SK-N-SH (cell line): ENCODE measurements around the gene MRPL58. TPM values are rescaled to one million over a fixed set of nuclear protein-coding genes. Genes with fewer than 3 reads are reported as not detected.
"Not testable (repeated sequence)": the region's sequence is repeated elsewhere in the genome, so short reads cannot be mapped to it uniquely, and the experiment has no call there.

Source experiments
- CTCF ChIA-PET: fragments of 300-600, 350-600 bp; formaldehyde crosslinking; extraction: SDS; loops from one replicate; lab custom pipeline; 2021; lab: Yijun Ruan, JAX
- POLR2A ChIA-PET: fragments of 350-600 bp; sonication (Branson Sonifier 250); formaldehyde crosslinking; extraction: SDS; loops from one replicate; lab custom pipeline; 2020; ENCODE audit warnings: antibody characterized with exemption, inconsistent platforms; lab: Yijun Ruan, JAX
- DNase-seq: peaks from one replicate; pipeline ENCODE4 v3.0.0; 2012
- H2AFZ ChIP-seq: fragments of 200-600 bp; sonication (generic); 2 replicates; pipeline ENCODE4 v1.8.1; 2016; ENCODE audit warnings: antibody characterized with exemption, mild to moderate bottlenecking, low read depth
- H3F3A ChIP-seq: fragments of 200-600 bp; sonication (generic); replicated peaks from 2 replicates; pipeline ENCODE3; 2016; ENCODE audit warnings: antibody characterized with exemption, mild to moderate bottlenecking; ENCODE audit not compliant: insufficient read depth
- H3K27ac ChIP-seq, 2 experiments: fragments of 200-500 bp in 1 of 2; fragments of 200-600 bp in 1 of 2; sonication (Bioruptor generic) in 1 of 2; sonication (generic), shearing (Covaris generic) in 1 of 2; 2 replicates each; pipeline versions ENCODE4 v1.5.1 to v1.6.1; 2014 to 2016; ENCODE audit warnings: low read depth in 2 of 2, inconsistent platforms in 1 of 2, low read length in 1 of 2, mild to moderate bottlenecking in 1 of 2, mixed read lengths in 1 of 2
- H3K27me3 ChIP-seq: fragments of 200-600 bp; sonication (generic), shearing (Covaris generic); 2 replicates; pipeline ENCODE4 v1.6.1; 2016; ENCODE audit warnings: mixed run types; ENCODE audit not compliant: insufficient read depth
- H3K36me3 ChIP-seq, 2 experiments: fragments of 200-500 bp in 1 of 2; fragments of 200-600 bp in 1 of 2; sonication (Bioruptor generic) in 1 of 2; sonication (generic) in 1 of 2; replicated peaks in 1 of 2; 2 replicates each; pipeline versions ENCODE3 to v1.5.1; 2014 to 2016; ENCODE audit warnings: low read length in 1 of 2, mild to moderate bottlenecking in 1 of 2; ENCODE audit not compliant: insufficient read depth in 2 of 2, control insufficient read depth in 1 of 2
- H3K4me1 ChIP-seq, 2 experiments: fragments of 200-500 bp in 1 of 2; fragments of 200-600 bp in 1 of 2; sonication (Bioruptor generic) in 1 of 2; sonication (generic), shearing (Covaris generic) in 1 of 2; 2 replicates each; pipeline versions ENCODE4 v1.5.1 to v1.6.1; 2014 to 2016; ENCODE audit warnings: low read depth in 1 of 2, low read length in 1 of 2, mixed run types in 1 of 2; ENCODE audit not compliant: insufficient read depth in 2 of 2, control insufficient read depth in 1 of 2
- H3K4me2 ChIP-seq: fragments of 200-600 bp; sonication (generic), shearing (Covaris generic); 2 replicates; pipeline ENCODE4 v1.6.1; 2017; ENCODE audit warnings: mixed run types
- H3K4me3 ChIP-seq, 2 experiments: fragments of 200-500 bp in 1 of 2; fragments of 200-600 bp in 1 of 2; sonication (Bioruptor generic) in 1 of 2; sonication (generic), shearing (Covaris generic) in 1 of 2; 2 replicates each; pipeline versions ENCODE4 v1.5.1 to v1.8.1; 2014 to 2016; ENCODE audit warnings: low read depth in 2 of 2, inconsistent platforms in 1 of 2, low read length in 1 of 2, mild to moderate bottlenecking in 1 of 2, mixed read lengths in 1 of 2, moderate library complexity in 1 of 2
- H3K79me2 ChIP-seq: fragments of 200-600 bp; sonication (generic); 2 replicates; pipeline ENCODE4 v1.8.1; 2017; ENCODE audit warnings: mild to moderate bottlenecking; ENCODE audit not compliant: insufficient read depth
- H3K9ac ChIP-seq: fragments of 200-600 bp; sonication (generic); 2 replicates; pipeline ENCODE4 v1.6.1; 2017; ENCODE audit warnings: mixed run types
- H3K9me2 ChIP-seq: fragments of 200-600 bp; sonication (generic); 2 replicates; pipeline ENCODE4 v1.6.1; 2017; ENCODE audit warnings: mixed run types
- H3K9me3 ChIP-seq: fragments of 200-600 bp; sonication (generic); 2 replicates; pipeline ENCODE4 v1.6.1; 2017; ENCODE audit warnings: mixed run types, mild to moderate bottlenecking, moderate library complexity
- H4K20me1 ChIP-seq: fragments of 200-600 bp; sonication (generic); 2 replicates; pipeline ENCODE4 v1.6.1; 2017; ENCODE audit warnings: mild to moderate bottlenecking, mixed run types; ENCODE audit not compliant: insufficient read depth
- WGBS: methylation state at CpG from one replicate; pipeline ENCODE4 v1.1.6; 2017; ENCODE audit warnings: low lambda C conversion rate; 5-methylcytosine and 5-hydroxymethylcytosine counted together
- polyA plus RNA-seq, 3 experiments: library from polyadenylated mRNA; depleted of rRNA; stranded (reverse); fragments of >200 nt; gene quantifications; 2 replicates each; pipeline ENCODE4 v1.2.3, GENCODE V29; 2012
- TF ChIP-seq, protein P1 (sequence below): IDR thresholded peaks from 2 replicates; pipeline ENCODE4; 2012
- TF ChIP-seq, protein P2 (sequence below): IDR thresholded peaks from 2 replicates; pipeline ENCODE4 v1.6.1; 2012; ENCODE audit warnings: mild to moderate bottlenecking, low read depth, low read length, moderate library complexity

The MRPL58 gene
- polyA plus RNA-seq, 1 of the 3 experiments (the other 2 are of a cell fraction), result 87.3 TPM

DNA sequence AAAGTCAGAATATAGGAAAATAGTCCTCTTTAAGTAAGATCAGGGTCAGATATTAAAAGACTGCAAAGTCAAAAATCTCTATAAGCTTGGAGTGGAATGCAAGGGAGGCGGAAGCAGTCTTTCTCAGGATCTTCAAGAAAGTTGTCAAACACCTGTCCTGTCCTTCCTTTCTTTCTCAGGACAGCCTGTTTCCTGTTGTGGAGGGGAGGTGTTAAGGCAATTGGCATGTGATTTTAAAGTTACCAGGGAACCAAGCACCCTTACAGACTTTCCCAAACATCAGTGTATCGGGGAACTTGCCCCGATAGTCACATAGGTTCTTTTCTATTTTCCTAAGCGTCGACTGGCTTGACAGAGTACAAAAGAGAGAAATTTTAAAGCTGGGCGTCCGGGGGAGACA, 32.2 kb downstream of the MRPL58 start:
- POLR2A ChIA-PET, result interaction anchor here (0.6 kb wide), 1 partner anchor 109 kb away, joined by 3 read pairs; no protein-coding TSS in a partner anchor
- 95% methylated on average over 7 of the region's 7 CpGs for WGBS

DNA sequence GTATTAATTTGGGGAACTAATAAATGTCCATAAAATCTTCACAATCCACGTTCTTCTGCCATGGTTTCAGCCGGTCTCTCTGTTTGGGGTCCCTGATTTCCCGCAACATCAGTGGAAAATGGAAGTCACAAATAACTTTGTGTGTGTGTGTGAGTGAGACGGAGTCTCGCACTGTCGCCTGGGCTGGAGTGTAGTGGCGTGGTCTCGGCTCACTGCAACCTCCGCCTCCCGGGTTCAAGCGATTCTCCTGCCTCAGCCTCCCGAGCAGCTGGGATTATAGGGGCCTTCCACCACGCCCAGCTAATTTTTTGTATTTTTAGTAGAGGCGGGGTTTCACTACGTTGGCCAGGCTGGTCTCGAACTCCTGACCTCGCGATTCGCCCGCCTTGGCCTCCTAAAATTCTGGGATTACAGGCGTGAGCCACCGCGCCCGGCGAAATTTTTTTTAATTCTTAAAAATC, 33.5 kb downstream of the MRPL58 start:
- Histone ChIP-seq H2AFZ (peak overlapping the region; percentile 83; the same call in 1 of the 2 replicates), H3F3A (peaks cover 14% of the 10 kb centered on the region), H3K4me1 (peaks cover 7 to 15% of the 10 kb centered on the region in 2 experiments; a peak in 2 of 4 replicates), H3K79me2 (peaks cover 72% of the 10 kb centered on the region), H3K4me3 (peak overlapping the region; percentile 92 to 97), H3K4me2 (peak overlapping the region; percentile 92), H3K36me3 (peaks cover 20 to 27% of the 10 kb centered on the region in 2 experiments), H3K9ac (peak overlapping the region; percentile 94), H3K27ac (peak overlapping the region; percentile 90 to 92; a peak in 3 of 4 replicates)
- not testable (repeated sequence) for H3K9me2 ChIP-seq, H3K9me3 ChIP-seq, H4K20me1 ChIP-seq, H3K27me3 ChIP-seq, DNase-seq
- CTCF ChIA-PET, result interaction anchor here (0.9 to 1.9 kb wide), 3 partner anchors 59 to 85 kb away, joined by 3 to 9 read pairs (median 7); partner anchors contain the start of gene NT5C
- WGBS, result 21% methylated on average over 25 of the region's 25 CpGs
- POLR2A ChIA-PET, result interaction anchor here (0.5 to 2.2 kb wide), 6 partner anchors 11 to 555 kb away, joined by 3 to 8 read pairs (median 4); partner anchors contain the start of genes HID1 and MRPL58

More for the DNA sequence above, 32.2 kb downstream of the MRPL58 start:
- no peaks in the 10 kb centered on the region for H4K20me1 ChIP-seq
- CTCF ChIA-PET, result no interaction called here
- no peak overlapping the region for H3K27ac ChIP-seq
- no peak overlapping the region for H3K9ac ChIP-seq
- no peaks in the 10 kb centered on the region for H3K27me3 ChIP-seq
- H3K36me3 ChIP-seq, result peaks cover 24 to 27% of the 10 kb centered on the region in 2 experiments
- no peak overlapping the region for H3K4me3 ChIP-seq
- H3K4me1 ChIP-seq, result peaks cover 7 to 15% of the 10 kb centered on the region in 2 experiments; a peak in 2 of 4 replicates
- H3K9me2 ChIP-seq, result no peaks in the 10 kb centered on the region
- H2AFZ ChIP-seq, result no peak overlapping the region
- TF ChIP-seq, protein P1, sequence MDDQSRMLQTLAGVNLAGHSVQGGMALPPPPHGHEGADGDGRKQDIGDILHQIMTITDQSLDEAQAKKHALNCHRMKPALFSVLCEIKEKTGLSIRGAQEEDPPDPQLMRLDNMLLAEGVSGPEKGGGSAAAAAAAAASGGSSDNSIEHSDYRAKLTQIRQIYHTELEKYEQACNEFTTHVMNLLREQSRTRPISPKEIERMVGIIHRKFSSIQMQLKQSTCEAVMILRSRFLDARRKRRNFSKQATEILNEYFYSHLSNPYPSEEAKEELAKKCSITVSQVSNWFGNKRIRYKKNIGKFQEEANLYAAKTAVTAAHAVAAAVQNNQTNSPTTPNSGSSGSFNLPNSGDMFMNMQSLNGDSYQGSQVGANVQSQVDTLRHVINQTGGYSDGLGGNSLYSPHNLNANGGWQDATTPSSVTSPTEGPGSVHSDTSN, result no peak
- TF ChIP-seq, protein P2, sequence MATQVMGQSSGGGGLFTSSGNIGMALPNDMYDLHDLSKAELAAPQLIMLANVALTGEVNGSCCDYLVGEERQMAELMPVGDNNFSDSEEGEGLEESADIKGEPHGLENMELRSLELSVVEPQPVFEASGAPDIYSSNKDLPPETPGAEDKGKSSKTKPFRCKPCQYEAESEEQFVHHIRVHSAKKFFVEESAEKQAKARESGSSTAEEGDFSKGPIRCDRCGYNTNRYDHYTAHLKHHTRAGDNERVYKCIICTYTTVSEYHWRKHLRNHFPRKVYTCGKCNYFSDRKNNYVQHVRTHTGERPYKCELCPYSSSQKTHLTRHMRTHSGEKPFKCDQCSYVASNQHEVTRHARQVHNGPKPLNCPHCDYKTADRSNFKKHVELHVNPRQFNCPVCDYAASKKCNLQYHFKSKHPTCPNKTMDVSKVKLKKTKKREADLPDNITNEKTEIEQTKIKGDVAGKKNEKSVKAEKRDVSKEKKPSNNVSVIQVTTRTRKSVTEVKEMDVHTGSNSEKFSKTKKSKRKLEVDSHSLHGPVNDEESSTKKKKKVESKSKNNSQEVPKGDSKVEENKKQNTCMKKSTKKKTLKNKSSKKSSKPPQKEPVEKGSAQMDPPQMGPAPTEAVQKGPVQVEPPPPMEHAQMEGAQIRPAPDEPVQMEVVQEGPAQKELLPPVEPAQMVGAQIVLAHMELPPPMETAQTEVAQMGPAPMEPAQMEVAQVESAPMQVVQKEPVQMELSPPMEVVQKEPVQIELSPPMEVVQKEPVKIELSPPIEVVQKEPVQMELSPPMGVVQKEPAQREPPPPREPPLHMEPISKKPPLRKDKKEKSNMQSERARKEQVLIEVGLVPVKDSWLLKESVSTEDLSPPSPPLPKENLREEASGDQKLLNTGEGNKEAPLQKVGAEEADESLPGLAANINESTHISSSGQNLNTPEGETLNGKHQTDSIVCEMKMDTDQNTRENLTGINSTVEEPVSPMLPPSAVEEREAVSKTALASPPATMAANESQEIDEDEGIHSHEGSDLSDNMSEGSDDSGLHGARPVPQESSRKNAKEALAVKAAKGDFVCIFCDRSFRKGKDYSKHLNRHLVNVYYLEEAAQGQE, result no peak
- H3K79me2 ChIP-seq, result peaks cover 61% of the 10 kb centered on the region
- no peak overlapping the region for H3K4me2 ChIP-seq
- no peaks in the 10 kb centered on the region for H3K9me3 ChIP-seq
- peaks cover 8% of the 10 kb centered on the region for H3F3A ChIP-seq
- no peak for DNase-seq
